ENCODE data around the gene PHF24. TPM values are rescaled to one million over a fixed set of nuclear protein-coding genes. Genes with fewer than 3 reads are reported as not detected.

Gene PHF24
- total and polyA plus RNA-seq, 2 of the 4 experiments (the other 2 are of a cell fraction) = 0.02 TPM; not detected in 1

- ATAC-seq (ENCODE audit: low read depth) (no peak), DNase-seq (no peak)
- H3K4me3 ChIP-seq (ENCODE audit: insufficient read depth, low read depth, low read length) = no peak overlapping the region
- no peak overlapping the region for H3K23ac ChIP-seq (ENCODE audit: low read depth, low read length)
- H3K56ac ChIP-seq (ENCODE audit: extremely low read depth, insufficient read depth, low read length) = no peak overlapping the region
- no peak overlapping the region for H4K91ac ChIP-seq (ENCODE audit: insufficient read depth, low read depth, low read length)
- no peak overlapping the region for H2AK9ac ChIP-seq (replicated peaks; ENCODE audit: low read depth, low read length, poor library complexity)
- dilution Hi-C loops (cut with HindIII; ENCODE audit: low sequenced_read_pairs, unreplicated experiment) (no loop called here), in situ Hi-C loops (cut with MboI; ENCODE audit: low sequenced_read_pairs) (loop anchor here (5.0 kb wide), 1 partner anchor 79 kb away; no protein-coding TSS in a partner anchor), intact Hi-C loops (cut with micrococcal nuclease) (loop anchor here (5.0 kb wide), 1 partner anchor 491 kb away; no protein-coding TSS in a partner anchor)
- H2BK120ac ChIP-seq (ENCODE audit: low read depth, low read length) = no peak overlapping the region
- H3K9ac ChIP-seq (ENCODE audit: low read depth, low read length) = no peak overlapping the region
- POLR2A ChIA-PET (ENCODE audit: unreplicated experiment) = no interaction called here
- no peaks in the 10 kb centered on the region for H4K20me1 ChIP-seq (ENCODE audit: insufficient read depth, low read length)
- H3K27ac ChIP-seq (ENCODE audit: insufficient read depth, low read length) = no peak overlapping the region
- no peak overlapping the region for H3K14ac ChIP-seq (replicated peaks; ENCODE audit: low read depth, low read length)
- H2AFZ ChIP-seq (replicated peaks; ENCODE audit: low read length, poor library complexity) = no peak overlapping the region
- H3K4me2 ChIP-seq (ENCODE audit: low read depth, low read length) = no peak overlapping the region
- peaks cover 11% of the 10 kb centered on the region for H3K4me1 ChIP-seq (ENCODE audit: control insufficient read depth, insufficient read depth, low read length)
- no peak overlapping the region for H3K18ac ChIP-seq (ENCODE audit: low read depth, low read length)
- no peak overlapping the region for H2BK5ac ChIP-seq (ENCODE audit: low read depth, low read length, poor library complexity, severe bottlenecking)
- H4K8ac ChIP-seq (ENCODE audit: low read depth in 2 of 2, low read length in 2 of 2) = no peak overlapping the region
- no peaks in the 10 kb centered on the region for H3K9me3 ChIP-seq (ENCODE audit: control insufficient read depth, insufficient read depth, low read length)
- WGBS, 2 experiments (ENCODE audit: extremely low coverage in 2 of 2, insufficient read length in 1 of 2) = no CpG with 5 or more reads among the region's 9 CpGs
- TF ChIP-seq CTCF (conservative IDR thresholded peaks at IDR 0.05; ENCODE audit: low read depth, low read length) (no peak), USF2 (IDR thresholded peaks at IDR 0.05; ENCODE audit: low read depth, low read length) (no peak), RAD21 (IDR thresholded peaks at IDR 0.05; ENCODE audit: low read length) (no peak), ELK1 (IDR thresholded peaks at IDR 0.05; ENCODE audit: borderline replicate concordance, low read depth, low read length) (no peak), BHLHE40 (IDR thresholded peaks at IDR 0.05; ENCODE audit: low read depth, low read length) (no peak), MAFK (IDR thresholded peaks at IDR 0.05; ENCODE audit: low read depth, low read length) (no peak), RFX5 (IDR thresholded peaks at IDR 0.05; ENCODE audit: low read depth, low read length) (no peak), POLR2A (IDR thresholded peaks at IDR 0.05; ENCODE audit: low read depth, low read length) (no peak), MXI1 (IDR thresholded peaks at IDR 0.05; ENCODE audit: borderline replicate concordance, low read depth, low read length) (no peak)
- no peak overlapping the region for H3K4ac ChIP-seq (ENCODE audit: low read depth, low read length)
- no peak overlapping the region for H2BK15ac ChIP-seq (ENCODE audit: low read depth, low read length)
- H2BK20ac ChIP-seq (ENCODE audit: low read depth, low read length) = no peak overlapping the region
- H3K36me3 ChIP-seq (ENCODE audit: control insufficient read depth, insufficient read depth, low read length) = no peaks in the 10 kb centered on the region
- no TSS peak for BruUV-seq (replicated peaks)
- H4K5ac ChIP-seq (ENCODE audit: low read depth, low read length) = no peak overlapping the region
- peaks cover 16% of the 10 kb centered on the region for H3K9me1 ChIP-seq (ENCODE audit: insufficient read depth, low read length)
- CTCF ChIA-PET = no interaction called here
- H3K79me1 ChIP-seq (ENCODE audit: low read depth in 1 of 2, low read length in 2 of 2) = peaks cover 7 to 19% of the 10 kb centered on the region in 2 experiments; a peak in 3 of 4 replicates
- H2AK5ac ChIP-seq (ENCODE audit: low read depth, low read length) = no peak overlapping the region
- H3K27me3 ChIP-seq (ENCODE audit: control insufficient read depth, insufficient read depth, low read length) = peaks cover 15% of the 10 kb centered on the region
Measured at GRCh38 chr9:34986540-34987047, 28.5 kb downstream of the PHF24 start.
